CD8-positive, alpha-beta memory T cell (primary cell): ENCODE data around the gene RXRB. TPM values are rescaled to one million over a fixed set of nuclear protein-coding genes. Genes with fewer than 3 reads are reported as not detected.

ENCODE experiments used
- CTCF ChIA-PET: fragments of 350-600 bp; sonication (Branson Sonifier 250); formaldehyde crosslinking; loops from one replicate; lab custom pipeline; 2021; ENCODE audit warnings: antibody characterized with exemption; lab: Charles Lee
- POLR2A ChIA-PET: fragments of 350-600 bp; sonication (Branson Sonifier 250); formaldehyde crosslinking; loops from one replicate; lab custom pipeline; 2021; ENCODE audit warnings: antibody characterized with exemption; lab: Charles Lee
- DNase-seq, 5 donors: peaks; one replicate each; pipeline versions ENCODE4 v3.0.0 to v3.0.0-alpha.2; 2020 to 2022; ENCODE audit warnings: mixed read lengths in 1 of 5
- H3K27ac ChIP-seq: one replicate; pipeline ENCODE4 v1.7.0; 2013; ENCODE audit warnings: low read depth, mild to moderate bottlenecking, low read length, moderate library complexity
- H3K27me3 ChIP-seq: 2 replicates; pipeline ENCODE4 v1.7.0; 2013; ENCODE audit warnings: low read length, mild to moderate bottlenecking; ENCODE audit not compliant: insufficient read depth, poor library complexity, severe bottlenecking
- H3K36me3 ChIP-seq: 2 replicates; pipeline ENCODE4 v1.7.0; 2013; ENCODE audit warnings: mild to moderate bottlenecking, low read length, moderate library complexity; ENCODE audit not compliant: insufficient read depth
- H3K4me1 ChIP-seq: 2 replicates; pipeline ENCODE4 v1.7.0; 2013; ENCODE audit warnings: mild to moderate bottlenecking, low read length, moderate library complexity; ENCODE audit not compliant: insufficient read depth
- H3K4me3 ChIP-seq: 2 replicates; pipeline ENCODE4 v1.7.0; 2013; ENCODE audit warnings: mild to moderate bottlenecking, low read length
- H3K9me3 ChIP-seq: 2 replicates; pipeline ENCODE4 v1.7.0; 2013; ENCODE audit warnings: mild to moderate bottlenecking, low read length
- H3K27ac Mint-ChIP-seq, 8 donors: one replicate each; pipeline ENCODE4 v1.8.0; 2020 to 2021; ENCODE audit warnings: mixed read lengths in 8 of 8, mild to moderate bottlenecking in 6 of 8, inconsistent platforms in 3 of 8, moderate library complexity in 3 of 8
- H3K27me3 Mint-ChIP-seq, 2 donors: one replicate each; pipeline ENCODE4 v1.8.0; 2020 to 2021; ENCODE audit warnings: mixed read lengths in 2 of 2, mild to moderate bottlenecking in 1 of 2, moderate library complexity in 1 of 2
- H3K36me3 Mint-ChIP-seq, 3 donors: one replicate each; pipeline ENCODE4 v1.8.0; 2020 to 2021; ENCODE audit warnings: mixed read lengths in 3 of 3, inconsistent platforms in 1 of 3, mild to moderate bottlenecking in 1 of 3
- H3K4me1 Mint-ChIP-seq, 3 donors: one replicate each; pipeline ENCODE4 v1.8.0; 2020 to 2021; ENCODE audit warnings: mixed read lengths in 3 of 3, inconsistent platforms in 1 of 3, mild to moderate bottlenecking in 1 of 3
- H3K4me3 Mint-ChIP-seq, 7 donors: one replicate each; pipeline ENCODE4 v1.8.0; 2020 to 2021; ENCODE audit warnings: mixed read lengths in 7 of 7, mild to moderate bottlenecking in 6 of 7, moderate library complexity in 4 of 7, inconsistent platforms in 2 of 7
- H3K9me3 Mint-ChIP-seq, 5 donors: one replicate each; pipeline ENCODE4 v1.8.0; 2020 to 2022; ENCODE audit warnings: mixed read lengths in 5 of 5, mild to moderate bottlenecking in 3 of 5, moderate library complexity in 2 of 5, inconsistent platforms in 1 of 5
- polyA plus RNA-seq: library from polyadenylated mRNA; unstranded; fragments of 300-500 nt; fragmentation: Illumina TruSeq; gene quantifications from one replicate; pipeline ENCODE4 v1.2.3, GENCODE V29; 2021
- total RNA-seq, 2 experiments: library from RNA; stranded (reverse); gene quantifications; one replicate each; pipeline ENCODE4 v1.2.3, GENCODE V29; 2021

The RXRB gene
- total and polyA plus RNA-seq, 3 experiments from 2014 or later: 8.5 to 51.4 (median 47.1) TPM

DNA sequence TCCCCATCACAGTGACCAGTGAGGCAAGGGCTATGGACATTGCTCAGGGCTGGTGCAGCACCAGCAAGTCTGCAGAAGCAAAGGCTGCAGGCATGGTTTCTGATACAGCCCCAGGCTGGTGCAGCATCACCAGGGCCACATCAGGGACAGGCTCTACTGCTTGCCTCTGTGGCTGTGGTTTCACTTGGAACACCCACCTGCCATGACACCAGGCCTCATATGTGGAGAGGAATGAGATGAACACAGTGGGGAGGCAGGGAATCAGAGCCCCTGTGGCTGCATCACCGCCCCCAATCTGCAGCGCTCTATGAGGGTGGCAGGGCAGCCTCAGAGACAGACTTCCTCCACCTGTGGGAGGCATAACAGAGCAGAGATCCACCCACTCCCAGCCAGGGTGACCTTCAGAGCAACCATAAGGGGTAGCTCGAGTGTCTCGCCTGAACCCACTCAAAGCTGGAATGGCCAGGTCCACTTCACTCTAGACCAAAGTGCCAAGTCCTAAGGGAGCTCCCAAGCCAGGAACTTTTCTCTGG is 15.7 kb upstream of the RXRB start:
- H3K27ac Mint-ChIP-seq: peak overlapping the region in 2 of 8 donors; percentile 58 to 74
- peaks cover 16 to 19% (median 16%) of the 10 kb centered on the region in 3 donors for H3K4me1 Mint-ChIP-seq
- peaks cover 26 to 67% of the 10 kb centered on the region in 2 donors for H3K27me3 Mint-ChIP-seq
- CTCF ChIA-PET: no interaction called here
- Histone ChIP-seq H3K27ac (no peak overlapping the region), H3K36me3 (no peaks in the 10 kb centered on the region), H3K4me3 (no peak overlapping the region), H3K9me3 (no peaks in the 10 kb centered on the region), H3K4me1 (peaks cover 16% of the 10 kb centered on the region), H3K27me3 (no peaks in the 10 kb centered on the region)
- H3K36me3 Mint-ChIP-seq: peaks cover 0 to 10% (median 3%) of the 10 kb centered on the region in 3 donors
- no peak overlapping the region for H3K4me3 Mint-ChIP-seq
- no peaks in the 10 kb centered on the region for H3K9me3 Mint-ChIP-seq
- no peak for DNase-seq
- POLR2A ChIA-PET: no interaction called here

DNA sequence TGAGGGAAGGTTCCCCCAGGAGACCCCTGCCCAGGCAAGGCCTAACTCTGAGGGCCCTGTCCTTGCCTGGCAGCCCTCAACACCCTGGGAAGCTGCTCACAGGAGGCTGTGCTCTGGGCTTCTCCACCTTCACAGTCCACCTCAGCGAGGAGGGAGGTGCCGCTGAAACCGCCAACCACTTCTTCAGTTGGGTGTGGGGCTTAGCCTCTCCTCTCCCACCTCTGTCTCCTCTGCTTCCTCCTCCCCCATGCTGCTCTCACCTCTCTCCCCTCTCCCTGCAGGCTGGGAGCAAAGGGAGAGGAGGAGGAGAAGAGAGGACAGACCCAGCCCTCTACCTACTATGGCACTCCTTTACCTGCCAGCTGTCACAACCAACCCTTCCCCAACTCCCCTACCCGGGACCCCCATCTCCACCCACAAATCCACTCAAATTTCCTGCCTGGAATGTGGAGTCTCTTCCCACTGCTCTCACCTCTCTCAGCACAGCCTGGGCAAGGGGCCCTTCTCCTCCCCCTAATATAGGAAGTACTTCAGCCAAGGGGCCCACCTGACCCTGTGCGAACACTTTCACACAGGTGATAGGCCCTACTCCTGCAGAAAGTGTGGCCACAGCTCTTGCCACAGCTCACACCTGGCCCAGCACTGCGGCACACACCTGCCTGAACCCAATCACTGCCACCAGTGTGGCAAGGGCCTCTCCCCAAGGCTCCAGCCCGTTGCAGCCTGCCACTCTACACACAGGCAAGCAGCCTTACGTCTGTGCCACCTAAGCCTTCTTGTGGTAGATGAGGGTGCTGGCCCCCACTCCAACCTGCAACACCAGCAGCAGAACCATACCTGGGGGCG is 15.0 kb upstream of the RXRB start:
- Histone ChIP-seq H3K9me3 (no peaks in the 10 kb centered on the region), H3K36me3 (peaks cover 4% of the 10 kb centered on the region), H3K27me3 (no peaks in the 10 kb centered on the region), H3K27ac (no peak overlapping the region), H3K4me1 (peaks cover 16% of the 10 kb centered on the region), H3K4me3 (no peak overlapping the region)
- H3K4me3 Mint-ChIP-seq: peak overlapping the region in 1 of 7 donors; percentile 17
- H3K27me3 Mint-ChIP-seq: peaks cover 26 to 65% of the 10 kb centered on the region in 2 donors
- H3K36me3 Mint-ChIP-seq: peaks cover 2 to 15% (median 8%) of the 10 kb centered on the region in 3 donors
- peak overlapping the region in 1 of 8 donors; percentile 74 for H3K27ac Mint-ChIP-seq
- peak in 1 of 5 donors; percentile 42 for DNase-seq
- ChIA-PET CTCF (no interaction called here), POLR2A (no interaction called here)
- H3K9me3 Mint-ChIP-seq: no peaks in the 10 kb centered on the region
- peaks cover 16 to 19% (median 16%) of the 10 kb centered on the region in 3 donors for H3K4me1 Mint-ChIP-seq

DNA sequence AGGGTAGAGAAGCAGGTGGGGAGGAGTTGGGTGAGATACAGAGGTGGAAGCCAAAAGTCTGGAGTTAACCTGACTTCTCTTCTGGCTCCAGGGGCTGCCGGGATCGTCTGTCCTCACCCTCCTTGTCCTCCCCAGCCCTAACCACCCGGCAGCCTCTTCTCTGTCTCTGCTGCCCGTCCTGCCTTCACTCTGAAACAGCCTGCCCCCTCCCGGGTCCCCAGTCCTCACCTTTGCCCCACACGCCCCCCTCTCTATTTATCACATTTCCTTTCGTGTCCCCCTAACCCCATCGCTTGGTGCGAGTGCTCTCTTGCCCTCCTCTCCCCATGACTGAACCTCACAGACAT is 13.5 kb upstream of the RXRB start:
- peaks cover 22% of the 10 kb centered on the region for H3K4me1 ChIP-seq
- CTCF ChIA-PET: no interaction called here
- POLR2A ChIA-PET: no interaction called here

DNA sequence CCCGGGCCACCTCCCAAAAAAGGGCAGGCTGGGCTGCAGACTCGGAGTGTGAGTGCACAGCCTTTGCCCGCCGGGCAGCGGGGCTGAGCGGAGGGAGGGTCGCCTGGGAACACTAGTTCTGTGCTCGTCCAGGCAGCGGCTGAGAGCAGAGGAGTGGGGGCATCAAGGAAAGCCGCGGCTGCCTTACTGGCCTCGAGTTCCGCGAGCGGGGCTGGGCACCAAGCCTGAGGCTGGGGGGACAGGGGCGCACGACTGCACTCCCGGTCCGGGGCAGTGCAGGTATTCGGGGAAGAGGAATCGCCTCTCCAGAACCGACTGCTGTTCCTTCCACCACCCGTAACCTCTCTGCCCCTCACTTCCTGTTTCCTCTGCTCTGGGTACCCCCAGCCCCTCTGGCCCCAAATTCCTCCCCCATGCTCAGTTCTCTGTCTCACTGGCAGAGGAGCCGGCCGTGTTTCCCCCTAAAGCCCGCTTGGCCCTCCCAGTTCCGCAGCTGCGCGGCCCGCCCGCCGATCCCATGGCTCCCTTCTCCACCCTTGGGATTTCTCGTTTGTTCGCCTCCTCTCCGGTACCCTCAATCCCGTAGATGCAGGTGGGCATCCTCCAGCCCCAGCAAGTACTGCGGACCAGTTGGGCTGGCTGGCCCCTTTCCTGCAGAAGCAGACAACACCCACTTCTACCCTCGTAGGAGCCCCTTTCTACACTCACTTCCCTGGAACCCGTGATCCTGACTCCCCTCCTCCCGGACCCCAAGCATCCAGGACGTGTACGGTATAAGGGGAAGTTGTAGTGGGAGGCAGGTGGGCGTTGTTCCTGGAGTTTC is 12.9 kb upstream of the RXRB start:
- peak overlapping the region; percentile 49 to 80 (median 56) for H3K4me3 Mint-ChIP-seq
- CTCF ChIA-PET: no interaction called here
- peaks cover 28 to 34% (median 30%) of the 10 kb centered on the region in 3 donors for H3K4me1 Mint-ChIP-seq
- peaks cover 25% of the 10 kb centered on the region for H3K4me1 ChIP-seq
- peak overlapping the region in 5 of 8 donors; percentile 28 to 85 (median 39) for H3K27ac Mint-ChIP-seq
- peak in 2 of 5 donors; percentile 40 to 44 for DNase-seq
- H3K36me3 ChIP-seq: peaks cover 15% of the 10 kb centered on the region
- peaks cover 20 to 53% of the 10 kb centered on the region in 2 donors for H3K27me3 Mint-ChIP-seq
- no peaks in the 10 kb centered on the region for H3K9me3 ChIP-seq
- H3K36me3 Mint-ChIP-seq: peaks cover 9 to 34% (median 10%) of the 10 kb centered on the region in 3 donors
- H3K4me3 ChIP-seq: peak overlapping the region; percentile 7
- H3K9me3 Mint-ChIP-seq: no peaks in the 10 kb centered on the region
- H3K27me3 ChIP-seq: no peaks in the 10 kb centered on the region
- H3K27ac ChIP-seq: no peak overlapping the region
- POLR2A ChIA-PET: no interaction called here

More for the DNA sequence above, 13.5 kb upstream of the RXRB start:
- H3K27me3 Mint-ChIP-seq: peaks cover 20 to 58% of the 10 kb centered on the region in 2 donors
- H3K27ac ChIP-seq: no peak overlapping the region
- H3K36me3 ChIP-seq: peaks cover 15% of the 10 kb centered on the region
- no peak overlapping the region for H3K4me3 ChIP-seq
- H3K4me3 Mint-ChIP-seq: peak overlapping the region in 5 of 7 donors; percentile 49 to 70 (median 56)
- H3K27me3 ChIP-seq: no peaks in the 10 kb centered on the region
- H3K27ac Mint-ChIP-seq: peak overlapping the region in 5 of 8 donors; percentile 28 to 78 (median 42)
- peaks cover 25 to 30% (median 26%) of the 10 kb centered on the region in 3 donors for H3K4me1 Mint-ChIP-seq
- peak in 1 of 5 donors; percentile 20 for DNase-seq
- peaks cover 9 to 30% (median 10%) of the 10 kb centered on the region in 3 donors for H3K36me3 Mint-ChIP-seq
- H3K9me3 ChIP-seq: no peaks in the 10 kb centered on the region
- no peaks in the 10 kb centered on the region for H3K9me3 Mint-ChIP-seq

DNA sequence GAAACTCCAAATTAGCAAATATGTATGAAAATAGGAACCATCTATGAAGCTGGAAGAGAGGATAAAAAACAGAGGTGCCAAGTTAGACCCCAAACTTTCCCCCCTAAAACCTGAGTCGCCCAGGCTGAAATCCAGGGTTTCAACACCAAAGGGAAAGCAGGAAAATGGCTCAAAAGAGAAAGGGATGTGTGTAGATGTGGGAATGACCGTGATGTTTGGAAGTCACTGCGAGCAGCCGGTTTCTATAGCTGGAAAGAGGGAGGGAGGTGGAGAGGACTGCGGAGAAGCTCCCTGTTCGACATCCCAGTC is 12.3 kb upstream of the RXRB start:
- H3K4me1 ChIP-seq: peaks cover 27% of the 10 kb centered on the region
- peak in 1 of 5 donors; percentile 3 for DNase-seq
- Mint-ChIP-seq H3K4me3 (peak overlapping the region; percentile 5 to 80 (median 56)), H3K36me3 (peaks cover 7 to 38% (median 9%) of the 10 kb centered on the region in 3 donors), H3K27ac (peak overlapping the region in 2 of 8 donors; percentile 36 to 67), H3K4me1 (peaks cover 28 to 34% (median 30%) of the 10 kb centered on the region in 3 donors), H3K27me3 (peaks cover 17 to 47% of the 10 kb centered on the region in 2 donors), H3K9me3 (no peaks in the 10 kb centered on the region)
- H3K4me3 ChIP-seq: no peak overlapping the region
- POLR2A ChIA-PET: no interaction called here
- peaks cover 15% of the 10 kb centered on the region for H3K36me3 ChIP-seq
- CTCF ChIA-PET: no interaction called here
- no peaks in the 10 kb centered on the region for H3K9me3 ChIP-seq
- H3K27ac ChIP-seq: no peak overlapping the region
- no peaks in the 10 kb centered on the region for H3K27me3 ChIP-seq

DNA sequence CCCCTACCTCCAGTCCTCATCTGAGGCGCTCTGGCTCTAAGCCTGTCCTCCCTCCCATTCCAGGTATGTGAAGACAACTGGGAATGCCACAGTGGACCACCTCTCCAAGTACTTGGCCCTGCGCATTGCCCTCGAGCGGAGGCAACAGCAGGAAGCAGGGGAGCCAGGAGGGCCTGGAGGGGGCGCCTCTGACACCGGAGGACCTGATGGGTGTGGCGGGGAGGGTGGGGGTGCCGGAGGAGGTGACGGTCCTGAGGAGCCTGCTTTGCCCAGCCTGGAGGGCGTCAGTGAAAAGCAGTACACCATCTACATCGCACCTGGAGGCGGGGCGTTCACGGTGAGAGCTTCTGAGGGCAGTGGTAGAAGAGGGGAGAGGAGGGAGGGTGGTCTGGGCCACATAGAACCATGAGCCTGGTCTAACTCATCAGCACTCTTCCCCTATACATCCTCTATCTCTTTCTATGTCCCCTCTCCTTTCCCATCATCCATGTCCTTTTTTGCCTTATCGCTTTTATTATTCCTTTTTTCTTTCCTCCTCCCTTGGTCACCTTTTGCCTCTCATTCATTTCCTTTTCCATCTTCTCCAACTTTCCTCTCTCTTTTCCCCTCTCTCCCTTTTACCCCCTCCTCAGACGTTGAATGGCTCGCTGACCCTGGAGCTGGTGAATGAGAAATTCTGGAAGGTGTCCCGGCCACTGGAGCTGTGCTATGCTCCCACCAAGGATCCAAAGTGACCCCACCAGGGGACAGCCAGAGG is 11.4 kb upstream of the RXRB start:
- DNase-seq: no peak
- Mint-ChIP-seq H3K27me3 (peaks cover 12 to 39% of the 10 kb centered on the region in 2 donors), H3K27ac (peak overlapping the region in 1 of 8 donors; percentile 40), H3K4me1 (peaks cover 28 to 39% (median 32%) of the 10 kb centered on the region in 3 donors), H3K9me3 (no peaks in the 10 kb centered on the region), H3K36me3 (peaks cover 7 to 39% (median 9%) of the 10 kb centered on the region in 3 donors), H3K4me3 (peak overlapping the region in 3 of 7 donors; percentile 4 to 80 (median 28))
- Histone ChIP-seq H3K4me1 (peaks cover 31% of the 10 kb centered on the region), H3K9me3 (no peaks in the 10 kb centered on the region), H3K36me3 (peaks cover 15% of the 10 kb centered on the region), H3K27ac (no peak overlapping the region), H3K4me3 (no peak overlapping the region), H3K27me3 (no peaks in the 10 kb centered on the region)
- ChIA-PET CTCF (interaction anchor here (1.2 kb wide), 1 partner anchor 215 kb away, joined by 3 read pairs; no protein-coding TSS in a partner anchor), POLR2A (no interaction called here)

DNA sequence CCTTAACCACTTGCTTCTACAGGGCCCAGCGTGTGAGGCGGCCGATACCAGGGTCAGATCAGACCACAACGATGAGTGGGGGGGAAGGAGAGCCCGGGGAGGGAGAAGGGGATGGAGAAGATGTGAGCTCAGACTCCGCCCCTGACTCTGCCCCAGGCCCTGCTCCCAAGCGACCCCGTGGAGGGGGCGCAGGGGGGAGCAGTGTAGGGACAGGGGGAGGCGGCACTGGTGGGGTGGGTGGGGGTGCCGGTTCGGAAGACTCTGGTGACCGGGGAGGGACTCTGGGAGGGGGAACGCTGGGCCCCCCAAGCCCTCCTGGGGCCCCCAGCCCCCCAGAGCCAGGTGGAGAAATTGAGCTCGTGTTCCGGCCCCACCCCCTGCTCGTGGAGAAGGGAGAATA is 10.7 kb upstream of the RXRB start:
- H3K27me3 Mint-ChIP-seq: peaks cover 12 to 34% of the 10 kb centered on the region in 2 donors
- Histone ChIP-seq H3K9me3 (no peaks in the 10 kb centered on the region), H3K36me3 (peaks cover 15% of the 10 kb centered on the region), H3K4me3 (no peak overlapping the region), H3K27me3 (no peaks in the 10 kb centered on the region), H3K4me1 (peaks cover 31% of the 10 kb centered on the region), H3K27ac (no peak overlapping the region)
- no peak overlapping the region for H3K4me3 Mint-ChIP-seq
- H3K4me1 Mint-ChIP-seq: peaks cover 30 to 41% (median 34%) of the 10 kb centered on the region in 3 donors
- H3K9me3 Mint-ChIP-seq: no peaks in the 10 kb centered on the region
- ChIA-PET CTCF (interaction anchor here (1.2 kb wide), 2 partner anchors 37 to 215 kb away, joined by 3 read pairs; no protein-coding TSS in a partner anchor), POLR2A (no interaction called here)
- no peak overlapping the region for H3K27ac Mint-ChIP-seq
- H3K36me3 Mint-ChIP-seq: peaks cover 7 to 39% (median 9%) of the 10 kb centered on the region in 3 donors
- no peak for DNase-seq
